SK-N-SH treated with all-trans-retinoic acid at 6 μM for 48 hours (cell line): ENCODE measurements around the gene CENPO.

ENCODE experiments used
- ATAC-seq: fragments of 200-7000 bp; cut with Tn5 transposase; 3 replicates; pipeline ENCODE4 v1.9.1; 2020; ENCODE audit warnings: mild to moderate bottlenecking, moderate library complexity
- ARNTL ChIP-seq: fragments of 450-650 bp; formaldehyde crosslinking; IDR thresholded peaks from 2 replicates; pipeline ENCODE4 v1.5.0; 2020; ENCODE audit warnings: low read depth, mild to moderate bottlenecking, moderate library complexity, borderline replicate concordance
- BACH2 ChIP-seq: fragments of 250-450 bp; sonication (Bioruptor Pico); IDR thresholded peaks from 2 replicates; pipeline ENCODE4 v1.9.0; 2021; ENCODE audit warnings: mild to moderate bottlenecking, borderline replicate concordance
- CSDC2 ChIP-seq: fragments of 250-450 bp; sonication (Bioruptor Pico); IDR thresholded peaks from 2 replicates; pipeline ENCODE4 v1.5.0; 2020; ENCODE audit warnings: mild to moderate bottlenecking, moderate library complexity
- CSRNP3 ChIP-seq: fragments of 250-450 bp; sonication (Bioruptor Pico); IDR thresholded peaks from 2 replicates; pipeline ENCODE4 v1.5.1; 2021; ENCODE audit warnings: mild to moderate bottlenecking, moderate library complexity
- ESRRG ChIP-seq: fragments of 250-450 bp; sonication (Bioruptor Pico); IDR thresholded peaks from 2 replicates; pipeline ENCODE4 v1.6.1; 2021; ENCODE audit warnings: mild to moderate bottlenecking
- OSR1 ChIP-seq: fragments of 250-450 bp; sonication (Bioruptor Pico); IDR thresholded peaks from 2 replicates; pipeline ENCODE4 v1.8.0; 2022; ENCODE audit warnings: moderate library complexity, mild to moderate bottlenecking, inconsistent platforms
- POU6F1 ChIP-seq: fragments of 250-450 bp; sonication (Bioruptor Pico); IDR thresholded peaks from 2 replicates; pipeline ENCODE4 v1.8.0; 2021; ENCODE audit warnings: low read depth, mild to moderate bottlenecking, moderate library complexity, borderline replicate concordance
- PPARA ChIP-seq: fragments of 250-450 bp; sonication (Bioruptor Pico); IDR thresholded peaks from 2 replicates; pipeline ENCODE4 v1.5.0; 2020; ENCODE audit warnings: mild to moderate bottlenecking, borderline replicate concordance
- SNAI2 ChIP-seq: fragments of 250-450 bp; sonication (Bioruptor Pico); IDR thresholded peaks from 2 replicates; pipeline ENCODE4 v1.5.0; 2020; ENCODE audit warnings: mild to moderate bottlenecking, moderate library complexity
- TCF4 ChIP-seq: fragments of 250-450 bp; sonication (Bioruptor Pico); IDR thresholded peaks from 2 replicates; pipeline ENCODE4 v1.8.0; 2021; ENCODE audit warnings: mild to moderate bottlenecking, moderate library complexity, borderline replicate concordance
- TOX ChIP-seq: fragments of 250-450 bp; sonication (Bioruptor Pico); IDR thresholded peaks from 2 replicates; pipeline ENCODE4 v1.8.0; 2021; ENCODE audit warnings: mild to moderate bottlenecking, moderate library complexity, borderline replicate concordance
- ZC3H10 ChIP-seq: fragments of 250-450 bp; sonication (Bioruptor Pico); IDR thresholded peaks from 2 replicates; pipeline ENCODE4 v1.5.1; 2021; ENCODE audit warnings: mild to moderate bottlenecking, moderate library complexity
- ZFP3 ChIP-seq: fragments of 250-450 bp; sonication (Bioruptor Pico); IDR thresholded peaks from 2 replicates; pipeline ENCODE4 v1.5.0; 2020; ENCODE audit warnings: mild to moderate bottlenecking, moderate library complexity
- ZFP30 ChIP-seq: fragments of 450-650 bp; formaldehyde crosslinking; IDR thresholded peaks from 2 replicates; pipeline ENCODE4 v1.5.0; 2022; ENCODE audit warnings: mild to moderate bottlenecking, moderate library complexity
- ZNF565 ChIP-seq: fragments of 450-650 bp; formaldehyde crosslinking; conservative IDR thresholded peaks from 2 replicates; pipeline ENCODE4 v1.5.0; 2020; ENCODE audit warnings: low read depth, mild to moderate bottlenecking, moderate library complexity
- ZNF70 ChIP-seq: fragments of 450-650 bp; formaldehyde crosslinking; IDR thresholded peaks from 2 replicates; pipeline ENCODE4 v1.5.0; 2020; ENCODE audit warnings: mild to moderate bottlenecking, moderate library complexity
- ZNF8 ChIP-seq: fragments of 450-650 bp; formaldehyde crosslinking; IDR thresholded peaks from 2 replicates; pipeline ENCODE4 v1.5.0; 2020; ENCODE audit warnings: mild to moderate bottlenecking, moderate library complexity
- TF ChIP-seq, protein P1 (sequence below): fragments of 250-450 bp; sonication (Bioruptor Pico); IDR thresholded peaks from 2 replicates; pipeline ENCODE4 v1.5.1; 2020; ENCODE audit warnings: low read depth, mild to moderate bottlenecking, moderate library complexity

Gene CENPO

DNA sequence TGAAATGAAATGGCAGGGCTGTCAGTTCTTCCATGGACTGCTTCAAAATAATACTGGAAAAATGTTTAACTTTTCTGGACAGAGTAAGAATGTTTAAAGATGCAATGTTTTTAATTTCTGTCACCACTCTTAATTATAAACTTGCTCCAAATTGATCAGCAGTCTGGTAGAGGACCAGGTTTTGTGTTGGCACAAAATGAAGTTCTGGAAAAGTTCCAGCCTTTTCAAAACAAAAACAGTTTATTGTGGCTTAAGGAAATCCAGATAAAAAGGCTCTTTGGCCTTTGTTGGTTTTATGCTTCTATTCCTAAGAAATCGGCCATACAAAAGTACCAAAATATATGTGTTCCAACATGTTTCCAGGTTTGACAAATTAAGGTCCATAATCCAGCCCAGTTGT lies 48.9 kb upstream of the CENPO start:
- no peak for ATAC-seq
- TF ChIP-seq ZNF565 (CRISPR knock-in tag) (no peak), ZFP30 (CRISPR knock-in tag) (no peak), CSDC2 (CRISPR knock-in tag) (no peak), TCF4 (CRISPR knock-in tag) (no peak), PPARA (no peak), ESRRG (CRISPR knock-in tag) (no peak), ZNF8 (CRISPR knock-in tag) (no peak), SNAI2 (CRISPR knock-in tag) (no peak), OSR1 (CRISPR knock-in tag) (no peak), BACH2 (no peak), ZFP3 (CRISPR knock-in tag) (no peak)
- TF ChIP-seq, protein P1, sequence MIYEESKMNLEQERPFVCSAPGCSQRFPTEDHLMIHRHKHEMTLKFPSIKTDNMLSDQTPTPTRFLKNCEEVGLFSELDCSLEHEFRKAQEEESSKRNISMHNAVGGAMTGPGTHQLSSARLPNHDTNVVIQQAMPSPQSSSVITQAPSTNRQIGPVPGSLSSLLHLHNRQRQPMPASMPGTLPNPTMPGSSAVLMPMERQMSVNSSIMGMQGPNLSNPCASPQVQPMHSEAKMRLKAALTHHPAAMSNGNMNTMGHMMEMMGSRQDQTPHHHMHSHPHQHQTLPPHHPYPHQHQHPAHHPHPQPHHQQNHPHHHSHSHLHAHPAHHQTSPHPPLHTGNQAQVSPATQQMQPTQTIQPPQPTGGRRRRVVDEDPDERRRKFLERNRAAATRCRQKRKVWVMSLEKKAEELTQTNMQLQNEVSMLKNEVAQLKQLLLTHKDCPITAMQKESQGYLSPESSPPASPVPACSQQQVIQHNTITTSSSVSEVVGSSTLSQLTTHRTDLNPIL (CRISPR knock-in tag): no peak

DNA sequence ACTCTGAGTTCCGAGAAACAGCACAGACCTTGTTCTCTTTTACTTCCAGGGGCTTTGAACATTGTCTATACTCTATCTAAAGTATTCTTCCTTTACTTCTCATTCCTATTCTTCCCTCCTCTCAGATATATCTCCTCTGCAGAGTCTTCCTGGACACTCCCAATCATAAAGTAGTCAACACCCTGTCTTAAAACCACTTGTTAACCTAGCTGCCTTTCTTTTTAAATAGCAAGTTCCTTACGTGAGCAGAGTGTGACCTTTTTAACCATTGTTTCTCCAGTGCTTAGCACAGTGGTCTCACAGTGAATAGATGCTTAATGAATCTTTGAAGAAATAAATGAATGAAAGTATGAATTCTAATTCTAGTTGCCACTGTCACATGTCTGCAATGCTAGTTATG lies 47.4 kb upstream of the CENPO start:
- ATAC-seq: no peak

DNA sequence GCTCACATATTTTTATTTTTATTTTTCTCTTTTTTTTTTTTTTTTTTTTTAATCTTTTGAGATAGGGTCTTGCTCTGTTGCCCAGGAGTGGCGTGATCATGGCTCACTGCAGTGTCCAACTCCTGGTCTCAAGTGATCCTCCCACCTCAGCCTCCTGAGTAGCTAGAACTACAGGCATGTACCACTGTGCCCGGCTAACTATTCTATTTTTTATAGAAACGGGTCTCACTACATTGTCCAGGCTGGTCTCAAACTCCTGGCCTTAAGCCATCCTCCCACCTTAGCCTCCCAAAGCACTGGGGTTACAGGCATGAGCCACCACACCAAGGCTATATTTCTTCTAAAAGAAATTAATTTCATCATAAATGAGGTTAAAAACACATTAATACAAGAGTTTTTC lies 45.9 kb upstream of the CENPO start:
- no peak for ATAC-seq
- no peak for TF ChIP-seq POU6F1
- TF ChIP-seq TCF4 (CRISPR knock-in tag): no peak
- TF ChIP-seq, all 23 proteins: peak for 0

More for the DNA sequence above, 47.4 kb upstream of the CENPO start:
- no peak for TF ChIP-seq SNAI2 (CRISPR knock-in tag)
- no peak for TF ChIP-seq CSRNP3 (CRISPR knock-in tag)
- no peak for TF ChIP-seq OSR1 (CRISPR knock-in tag)
- TF ChIP-seq ARNTL: no peak
- TF ChIP-seq TCF4 (CRISPR knock-in tag): no peak
- TF ChIP-seq ZFP3 (CRISPR knock-in tag): no peak
- no peak for TF ChIP-seq ZNF70
- no peak for TF ChIP-seq TOX (CRISPR knock-in tag)
- no peak for TF ChIP-seq ZNF565 (CRISPR knock-in tag)

- TF ChIP-seq, protein P1 (CRISPR knock-in tag): no peak
- TF ChIP-seq ZC3H10 (no peak), ARNTL (no peak)
- ATAC-seq: peak; percentile 78
These were observed 44.0 kb upstream of the CENPO start for GRCh38 chr2:24749069-24749691.

GRCh38 chr2:24754985-24755705 lies 38.1 kb upstream of the CENPO start:
- no peak for TF ChIP-seq PPARA
- no peak for TF ChIP-seq SNAI2 (CRISPR knock-in tag)
- TF ChIP-seq TOX (CRISPR knock-in tag): no peak
- ATAC-seq: no peak

GRCh38 chr2:24756789-24757188 lies 36.4 kb upstream of the CENPO start:
- no peak for ATAC-seq
- no peak for TF ChIP-seq CSDC2 (CRISPR knock-in tag)
